ENCODE measurements around the gene CHST8. TPM values are rescaled to one million over a fixed set of nuclear protein-coding genes. Genes with fewer than 3 reads are reported as not detected.

CHST8 gene
- total and polyA plus RNA-seq, 4 donors: 0.09 to 0.67 (median 0.24) TPM

- Histone ChIP-seq H3K36me3 (ENCODE audit: control insufficient read depth in 4 of 4, insufficient read depth in 4 of 4, low read length in 4 of 4) (no peaks in the 10 kb centered on the region), H3K27me3 (ENCODE audit: control insufficient read depth in 3 of 3, insufficient read depth in 3 of 3, low read length in 2 of 3) (peaks cover 0 to 7% (median 0%) of the 10 kb centered on the region in 3 donors), H3K4me1 (ENCODE audit: control insufficient read depth in 5 of 5, insufficient read depth in 5 of 5, low read length in 5 of 5) (peaks cover 0 to 8% (median 0%) of the 10 kb centered on the region in 5 donors), H3K9me3 (ENCODE audit: control insufficient read depth in 4 of 4, insufficient read depth in 3 of 4, low read length in 3 of 4) (no peaks in the 10 kb centered on the region), H3K27ac (ENCODE audit: low read depth in 1 of 2, low read length in 1 of 2) (no peak overlapping the region), H3K4me3 (no peak overlapping the region), H3K9ac (ENCODE audit: insufficient read depth in 1 of 2, low read length in 2 of 2) (no peak overlapping the region)
- TF ChIP-seq CTCF (IDR thresholded peaks at IDR 0.05; ENCODE audit: control extremely low read depth, extremely low read depth): no peak
- WGBS, 2 donors: 23% methylated on average over 12 of the region's 12 CpGs
- DNase-seq (no peak), ATAC-seq (ENCODE audit: insufficient read depth, low FRiP score) (peak; percentile 88)
These were observed 136.8 kb downstream of the CHST8 start for GRCh38 chr19:33758541-33759013.

- Histone ChIP-seq H3K27me3 (ENCODE audit: control insufficient read depth in 3 of 3, insufficient read depth in 3 of 3, low read length in 2 of 3) (peaks cover 0 to 7% (median 0%) of the 10 kb centered on the region in 3 donors), H3K36me3 (ENCODE audit: control insufficient read depth in 4 of 4, insufficient read depth in 4 of 4, low read length in 4 of 4) (no peaks in the 10 kb centered on the region), H3K4me1 (ENCODE audit: control insufficient read depth in 5 of 5, insufficient read depth in 5 of 5, low read length in 5 of 5) (peaks cover 0 to 8% (median 0%) of the 10 kb centered on the region in 5 donors), H3K9ac (ENCODE audit: insufficient read depth in 1 of 2, low read length in 2 of 2) (no peak overlapping the region), H3K27ac (ENCODE audit: low read depth in 1 of 2, low read length in 1 of 2) (peak overlapping the region in 1 of 2 donors; percentile 10), H3K4me3 (no peak overlapping the region), H3K9me3 (ENCODE audit: control insufficient read depth in 4 of 4, insufficient read depth in 3 of 4, low read length in 3 of 4) (no peaks in the 10 kb centered on the region)
- DNase-seq (no peak), ATAC-seq (ENCODE audit: insufficient read depth, low FRiP score) (no peak)
- WGBS, 2 donors: 90 to 93% methylated on average over 7 of the region's 7 CpGs
- no peak for TF ChIP-seq CTCF (IDR thresholded peaks at IDR 0.05; ENCODE audit: control extremely low read depth, extremely low read depth)
These were observed 137.6 kb downstream of the CHST8 start for GRCh38 chr19:33759356-33759755.

GRCh38 chr19:33763633-33764371, 142.0 kb downstream of the CHST8 start:
- Histone ChIP-seq H3K36me3 (ENCODE audit: control insufficient read depth in 4 of 4, insufficient read depth in 4 of 4, low read length in 4 of 4) (no peaks in the 10 kb centered on the region), H3K9me3 (ENCODE audit: control insufficient read depth in 4 of 4, insufficient read depth in 3 of 4, low read length in 3 of 4) (no peaks in the 10 kb centered on the region), H3K4me1 (ENCODE audit: control insufficient read depth in 5 of 5, insufficient read depth in 5 of 5, low read length in 5 of 5) (peaks cover 0 to 8% (median 0%) of the 10 kb centered on the region in 5 donors), H3K9ac (ENCODE audit: insufficient read depth in 1 of 2, low read length in 2 of 2) (no peak overlapping the region), H3K4me3 (no peak overlapping the region), H3K27ac (ENCODE audit: low read depth in 1 of 2, low read length in 1 of 2) (no peak overlapping the region), H3K27me3 (ENCODE audit: control insufficient read depth in 3 of 3, insufficient read depth in 3 of 3, low read length in 2 of 3) (no peaks in the 10 kb centered on the region)
- no peak for TF ChIP-seq CTCF (IDR thresholded peaks at IDR 0.05; ENCODE audit: control extremely low read depth, extremely low read depth)
- 79 to 88% methylated on average over 11 of the region's 11 CpGs for WGBS, 2 donors
- no peak for ATAC-seq (ENCODE audit: insufficient read depth, low FRiP score)
- DNase-seq: no peak

Data from lung (tissue), 12 donors.